HG03520 (cell line): ENCODE measurements around the gene GUCY1A1.
"Not testable (repeated sequence)": the region's sequence is repeated elsewhere in the genome, so short reads cannot be mapped to it uniquely, and the experiment has no call there.

ENCODE experiments used
- ATAC-seq: cut with Tn5 transposase; IDR thresholded peaks from one replicate; pipeline ENCODE4 v1.9.1; 2021; ENCODE audit warnings: mild to moderate bottlenecking, moderate library complexity; ENCODE audit not compliant: unreplicated experiment

Gene GUCY1A1

GRCh38 chr4:155666344-155667221, at the start of gene GUCY1A1:
TSS of gene GUCY1A1 (plus strand) at chr4:155666848. CDS start at chr4:155696868, 30,020 bp downstream.
- peak; percentile 12 for ATAC-seq

GRCh38 chr4:155617296-155617695, 49.4 kb upstream of the GUCY1A1 start:
- ATAC-seq, result no peak

- no peak for ATAC-seq
Observed at GRCh38 chr4:155618183-155618838, 48.3 kb upstream of the GUCY1A1 start.

- ATAC-seq, result no peak
Observed at GRCh38 chr4:155620637-155621036, 46.0 kb upstream of the GUCY1A1 start.

- ATAC-seq, result peak; percentile 92
Observed at GRCh38 chr4:155624478-155624877, 42.2 kb upstream of the GUCY1A1 start.

- ATAC-seq, result no peak
Observed at GRCh38 chr4:155626561-155626960, 40.1 kb upstream of the GUCY1A1 start.

GRCh38 chr4:155629183-155629825, 37.3 kb upstream of the GUCY1A1 start:
- no peak for ATAC-seq

- no peak for ATAC-seq
Observed at GRCh38 chr4:155629956-155630355, 36.7 kb upstream of the GUCY1A1 start.

- ATAC-seq, result no peak
Observed at GRCh38 chr4:155632310-155632840, 34.3 kb upstream of the GUCY1A1 start.

- ATAC-seq, result no peak
Observed at GRCh38 chr4:155638195-155638965, 28.3 kb upstream of the GUCY1A1 start.

- ATAC-seq, result peak; percentile 72
Observed at GRCh38 chr4:155639704-155640523, 26.7 kb upstream of the GUCY1A1 start.

GRCh38 chr4:155640751-155641150, 25.9 kb upstream of the GUCY1A1 start:
- no peak for ATAC-seq

- no peak for ATAC-seq
Observed at GRCh38 chr4:155643087-155643486, 23.6 kb upstream of the GUCY1A1 start.

GRCh38 chr4:155646001-155646400, 20.6 kb upstream of the GUCY1A1 start:
- no peak for ATAC-seq

- not testable (repeated sequence) for ATAC-seq
Observed at GRCh38 chr4:155650785-155651184, 15.9 kb upstream of the GUCY1A1 start.

- no peak for ATAC-seq
Observed at GRCh38 chr4:155653052-155653451, 13.6 kb upstream of the GUCY1A1 start.

- no peak for ATAC-seq
Observed at GRCh38 chr4:155656025-155656424, 10.6 kb upstream of the GUCY1A1 start.

- no peak for ATAC-seq
Observed at GRCh38 chr4:155657169-155657568, 9.5 kb upstream of the GUCY1A1 start.

- ATAC-seq, result no peak
Observed at GRCh38 chr4:155657985-155658680, 8.5 kb upstream of the GUCY1A1 start.
